ENCODE data around the gene MPHOSPH10.
"Not testable (repeated sequence)": the region's sequence is repeated elsewhere in the genome, so short reads cannot be mapped to it uniquely, and the experiment has no call there.

MPHOSPH10 gene

GRCh38 chr2:71166812-71167211, 36.4 kb downstream of the MPHOSPH10 start:
- in situ Hi-C loops (cut with MboI; ENCODE audit: low sequenced_read_pairs): no loop called here

- in situ Hi-C loops (cut with MboI; ENCODE audit: low sequenced_read_pairs): no loop called here
Measured at GRCh38 chr2:71173096-71173495, 42.7 kb downstream of the MPHOSPH10 start.

- in situ Hi-C loops (cut with MboI; ENCODE audit: low sequenced_read_pairs): no loop called here
Measured at GRCh38 chr2:71174207-71174606, 43.8 kb downstream of the MPHOSPH10 start.

GRCh38 chr2:71178836-71179235, 48.4 kb downstream of the MPHOSPH10 start:
- in situ Hi-C loops (cut with MboI; ENCODE audit: low sequenced_read_pairs): not testable (repeated sequence)

- in situ Hi-C loops (cut with MboI; ENCODE audit: low sequenced_read_pairs): no loop called here
Measured at GRCh38 chr2:71181316-71181715, 50.9 kb downstream of the MPHOSPH10 start.

- in situ Hi-C loops (cut with MboI; ENCODE audit: low sequenced_read_pairs): not testable (repeated sequence)
Measured at GRCh38 chr2:71183306-71184115, 53.1 kb downstream of the MPHOSPH10 start.

GRCh38 chr2:71186973-71187372, 56.5 kb downstream of the MPHOSPH10 start:
- in situ Hi-C loops (cut with MboI; ENCODE audit: low sequenced_read_pairs): no loop called here

- in situ Hi-C loops (cut with MboI; ENCODE audit: low sequenced_read_pairs): no loop called here
Measured at GRCh38 chr2:71187589-71187988, 57.2 kb downstream of the MPHOSPH10 start.

GRCh38 chr2:71190656-71191569, 60.5 kb downstream of the MPHOSPH10 start:
- in situ Hi-C loops (cut with MboI; ENCODE audit: low sequenced_read_pairs): no loop called here

GRCh38 chr2:71191570-71191943, 61.1 kb downstream of the MPHOSPH10 start:
- in situ Hi-C loops (cut with MboI; ENCODE audit: low sequenced_read_pairs): no loop called here

Measured in HL-60/S4 treated with phorbol 12-myristate 13-acetate at 8.2 ng/mL for 4 days and 3 days (cell line).